DND-41 (cell line): ENCODE measurements around the gene SPATS2.
A peak's percentile ranks its signal among the peaks of the same experiment; 100 is the strongest.

ENCODE experiments used
- ATAC-seq: fragments of 200-7000 bp; cut with Tn5 transposase; 3 replicates; pipeline ENCODE4 v1.9.1; 2021; ENCODE audit warnings: low read depth; ENCODE audit not compliant: insufficient read depth
- DNase-seq: peaks from one replicate; pipeline ENCODE4 v3.0.0-alpha.2; 2020
- H2AFZ ChIP-seq: 2 replicates; pipeline ENCODE4 v1.6.0; 2012; ENCODE audit warnings: low read depth, low read length
- H3K27ac ChIP-seq: 2 replicates; pipeline ENCODE4 v1.5.1; 2012; ENCODE audit warnings: low read length, inconsistent platforms
- H3K27me3 ChIP-seq: fragments of 200-600 bp; sonication (generic); 2 replicates; pipeline ENCODE4 v1.6.0; 2012; ENCODE audit warnings: low read length, mild to moderate bottlenecking, inconsistent platforms; ENCODE audit not compliant: insufficient read depth, poor library complexity
- H3K36me3 ChIP-seq: 2 replicates; pipeline ENCODE4 v1.5.1; 2012; ENCODE audit warnings: low read length, inconsistent platforms; ENCODE audit not compliant: insufficient read depth
- H3K4me1 ChIP-seq: 2 replicates; pipeline ENCODE4 v1.5.1; 2012; ENCODE audit warnings: mild to moderate bottlenecking, low read length; ENCODE audit not compliant: insufficient read depth
- H3K4me2 ChIP-seq: 2 replicates; pipeline ENCODE4 v1.6.0; 2012; ENCODE audit warnings: mild to moderate bottlenecking, moderate library complexity, low read length, inconsistent platforms; ENCODE audit not compliant: insufficient read depth
- H3K4me3 ChIP-seq, 2 experiments: fragments of 200-600 bp in 1 of 2; shearing (Covaris generic) in 1 of 2; 2 replicates each; pipeline ENCODE4 v1.5.1; 2012 to 2016; ENCODE audit warnings: inconsistent platforms in 2 of 2, low read length in 2 of 2, mild to moderate bottlenecking in 2 of 2, low read depth in 1 of 2, moderate library complexity in 1 of 2
- H3K79me2 ChIP-seq: 2 replicates; pipeline ENCODE4 v1.6.0; 2012; ENCODE audit warnings: low read length, inconsistent platforms; ENCODE audit not compliant: insufficient read depth
- H3K9ac ChIP-seq: 2 replicates; pipeline ENCODE4 v1.6.0; 2012; ENCODE audit warnings: low read depth, mild to moderate bottlenecking, inconsistent platforms, low read length, moderate library complexity
- H3K9me3 ChIP-seq: 2 replicates; pipeline ENCODE4 v1.5.1; 2012; ENCODE audit warnings: low read length, moderate library complexity, mild to moderate bottlenecking, inconsistent platforms; ENCODE audit not compliant: insufficient read depth, severe bottlenecking
- H4K20me1 ChIP-seq: 2 replicates; pipeline ENCODE4 v1.6.0; 2012; ENCODE audit warnings: low read length; ENCODE audit not compliant: insufficient read depth
- CTCF ChIP-seq: IDR thresholded peaks from 2 replicates; pipeline ENCODE4 v1.5.1; 2012; ENCODE audit warnings: borderline replicate concordance, low read length, moderate library complexity, mild to moderate bottlenecking; ENCODE audit not compliant: poor library complexity, severe bottlenecking; ENCODE audit errors: extremely low read depth
- EZH2 ChIP-seq: IDR thresholded peaks from 3 replicates; pipeline ENCODE4 v1.6.1; 2012; ENCODE audit warnings: borderline replicate concordance, low read depth, mild to moderate bottlenecking, moderate library complexity, low read length, inconsistent platforms; ENCODE audit not compliant: severe bottlenecking

The SPATS2 gene

GRCh38 chr12:49487605-49488004 is 120.3 kb downstream of the SPATS2 start:
- H3K27me3 ChIP-seq = no peaks in the 10 kb centered on the region
- no peak overlapping the region for H2AFZ ChIP-seq
- H3K9me3 ChIP-seq = no peaks in the 10 kb centered on the region
- peaks cover 31% of the 10 kb centered on the region for H3K36me3 ChIP-seq
- H3K4me1 ChIP-seq = no peaks in the 10 kb centered on the region
- peak; percentile 35; the same call in 1 of the 3 replicates for ATAC-seq
- no peaks in the 10 kb centered on the region for H4K20me1 ChIP-seq
- H3K27ac ChIP-seq = no peak overlapping the region
- no peak for TF ChIP-seq EZH2
- no peak for TF ChIP-seq CTCF
- peak; percentile 12 for DNase-seq
- H3K4me2 ChIP-seq = no peak overlapping the region
- H3K4me3 ChIP-seq = no peak overlapping the region
- H3K79me2 ChIP-seq = no peaks in the 10 kb centered on the region
- H3K9ac ChIP-seq = no peak overlapping the region

- Histone ChIP-seq H3K79me2 (no peaks in the 10 kb centered on the region), H3K4me3 (no peak overlapping the region), H3K27me3 (no peaks in the 10 kb centered on the region), H3K36me3 (peaks cover 31% of the 10 kb centered on the region), H3K4me2 (no peak overlapping the region), H3K4me1 (no peaks in the 10 kb centered on the region), H2AFZ (no peak overlapping the region), H3K27ac (no peak overlapping the region), H3K9me3 (no peaks in the 10 kb centered on the region), H3K9ac (no peak overlapping the region), H4K20me1 (no peaks in the 10 kb centered on the region)
- no peak for TF ChIP-seq CTCF
- TF ChIP-seq EZH2 = no peak
- no peak for DNase-seq
- ATAC-seq = no peak
Measured at GRCh38 chr12:49489154-49489553, 121.9 kb downstream of the SPATS2 start.

- no peak overlapping the region for H3K27ac ChIP-seq
- H3K4me2 ChIP-seq = no peak overlapping the region
Measured at GRCh38 chr12:49489720-49490119, 122.5 kb downstream of the SPATS2 start.

More at GRCh38 chr12:49489720-49490119, 122.5 kb downstream of the SPATS2 start:
- Histone ChIP-seq H3K4me1 (no peaks in the 10 kb centered on the region), H3K79me2 (no peaks in the 10 kb centered on the region), H3K36me3 (peaks cover 27% of the 10 kb centered on the region), H3K4me3 (no peak overlapping the region), H2AFZ (no peak overlapping the region), H4K20me1 (no peaks in the 10 kb centered on the region), H3K9ac (no peak overlapping the region), H3K27me3 (no peaks in the 10 kb centered on the region), H3K9me3 (no peaks in the 10 kb centered on the region)
- ATAC-seq = no peak
- TF ChIP-seq CTCF = no peak
- no peak for TF ChIP-seq EZH2
- DNase-seq = no peak
